Measurements from ENCODE around the gene HSPA14.

The HSPA14 gene

DNA sequence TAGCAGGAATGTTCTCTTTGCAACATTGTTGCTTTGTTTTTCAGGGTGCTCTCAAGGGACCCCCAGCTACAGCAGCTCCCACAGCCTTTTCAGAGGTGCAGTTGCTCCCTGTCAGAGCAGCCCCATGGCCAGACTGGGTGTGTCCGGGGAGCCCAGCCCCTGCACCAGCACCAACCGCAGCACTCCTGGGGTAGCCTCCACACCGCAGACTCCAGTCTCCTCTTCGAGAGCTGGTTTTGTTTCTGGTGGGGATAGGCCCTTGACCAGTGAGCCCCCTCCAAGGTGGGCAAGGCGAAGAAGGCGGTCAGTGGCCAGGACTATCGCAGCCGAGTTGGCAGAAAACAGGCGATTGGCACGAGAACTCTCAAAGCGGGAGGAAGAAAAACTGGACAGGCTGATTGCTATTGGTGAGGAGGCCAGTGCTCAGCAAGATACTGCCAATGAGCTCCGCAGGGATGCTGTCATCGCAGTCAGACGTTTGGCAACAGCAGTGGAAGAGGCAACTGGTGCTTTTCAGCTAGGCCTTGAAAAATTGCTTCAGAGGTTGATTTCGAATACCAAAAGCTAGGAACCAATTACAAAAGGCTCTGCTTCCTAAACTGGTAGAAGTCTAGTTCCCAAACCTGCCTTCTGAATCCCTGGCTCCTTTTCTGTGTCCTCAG lies 5.4 kb downstream of the HSPA14 start:
- H3K4me2 ChIP-seq (ENCODE audit: low read depth, low read length, poor library complexity, severe bottlenecking) = no peak overlapping the region
- no peaks in the 10 kb centered on the region for H3K9me3 ChIP-seq (ENCODE audit: insufficient read depth, low read length)
- peaks cover 49% of the 10 kb centered on the region for H3K79me2 ChIP-seq (ENCODE audit: insufficient read depth, low read length)
- peaks cover 16% of the 10 kb centered on the region; the same call in 1 of the 2 replicates for H3F3A ChIP-seq (ENCODE audit: insufficient read depth)
- H4K20me1 ChIP-seq (ENCODE audit: low read depth, low read length) = peaks cover 5% of the 10 kb centered on the region; the same call in 1 of the 2 replicates
- H3K4me3 ChIP-seq (ENCODE audit: insufficient read depth, low read length, poor library complexity, severe bottlenecking) = no peak overlapping the region
- H3K9me2 ChIP-seq (replicated peaks; ENCODE audit: insufficient read depth, low read length) = no peaks in the 10 kb centered on the region
- TF ChIP-seq EZH2phosphoT487 (conservative IDR thresholded peaks at IDR 0.05; ENCODE audit: low read length) = no peak
- TF ChIP-seq CTCF (IDR thresholded peaks at IDR 0.05; ENCODE audit: insufficient read depth, low read length, poor library complexity, severe bottlenecking) = no peak
- no peaks in the 10 kb centered on the region for H3K27me3 ChIP-seq (ENCODE audit: low read length)
- H2AFZ ChIP-seq (ENCODE audit: low read depth, low read length, severe bottlenecking) = no peak overlapping the region
- H3K27ac ChIP-seq (ENCODE audit: low read depth, low read length) = no peak overlapping the region
- H3K9ac ChIP-seq (ENCODE audit: low read length) = no peak overlapping the region
- H3K36me3 ChIP-seq (ENCODE audit: low read length) = peaks cover 31% of the 10 kb centered on the region

GRCh38 chr10:14844948-14845347 lies 6.8 kb downstream of the HSPA14 start:
- Histone ChIP-seq H3K27me3 (ENCODE audit: low read length) (no peaks in the 10 kb centered on the region), H3K9ac (ENCODE audit: low read length) (no peak overlapping the region), H2AFZ (ENCODE audit: low read depth, low read length, severe bottlenecking) (no peak overlapping the region), H3K36me3 (ENCODE audit: low read length) (peaks cover 31% of the 10 kb centered on the region), H3K4me3 (ENCODE audit: insufficient read depth, low read length, poor library complexity, severe bottlenecking) (no peak overlapping the region), H3F3A (ENCODE audit: insufficient read depth) (peaks cover 17% of the 10 kb centered on the region; the same call in 1 of the 2 replicates), H3K9me3 (ENCODE audit: insufficient read depth, low read length) (no peaks in the 10 kb centered on the region), H3K27ac (ENCODE audit: low read depth, low read length) (no peak overlapping the region), H3K79me2 (ENCODE audit: insufficient read depth, low read length) (peaks cover 34% of the 10 kb centered on the region; the same call in 1 of the 2 replicates), H4K20me1 (ENCODE audit: low read depth, low read length) (peaks cover 3% of the 10 kb centered on the region; the same call in 1 of the 2 replicates), H3K4me2 (ENCODE audit: low read depth, low read length, poor library complexity, severe bottlenecking) (no peak overlapping the region), H3K9me2 (replicated peaks; ENCODE audit: insufficient read depth, low read length) (no peaks in the 10 kb centered on the region)
- TF ChIP-seq CTCF (IDR thresholded peaks at IDR 0.05; ENCODE audit: insufficient read depth, low read length, poor library complexity, severe bottlenecking) (no peak), EZH2phosphoT487 (conservative IDR thresholded peaks at IDR 0.05; ENCODE audit: low read length) (no peak)

DNA sequence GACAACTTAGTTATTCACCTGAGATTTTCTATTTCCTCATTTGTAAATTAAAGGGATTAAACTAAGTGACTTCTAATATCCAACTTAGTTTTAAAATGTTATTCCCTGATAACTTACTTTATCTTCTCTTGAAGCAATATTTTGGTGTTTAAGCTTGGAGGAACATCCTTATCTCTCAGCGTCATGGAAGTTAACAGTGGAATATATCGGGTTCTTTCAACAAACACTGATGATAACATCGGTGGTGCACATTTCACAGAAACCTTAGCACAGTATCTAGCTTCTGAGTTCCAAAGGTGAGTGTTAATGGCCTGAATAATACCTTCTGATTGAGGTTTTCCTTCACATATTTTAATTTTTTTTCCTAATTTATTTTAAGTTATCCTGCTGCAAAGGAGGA lies 14.1 kb downstream of the HSPA14 start:
- Histone ChIP-seq H3K4me3 (ENCODE audit: insufficient read depth, low read length, poor library complexity, severe bottlenecking) (no peak overlapping the region), H3F3A (ENCODE audit: insufficient read depth) (peaks cover 15% of the 10 kb centered on the region; the same call in 1 of the 2 replicates), H3K79me2 (ENCODE audit: insufficient read depth, low read length) (no peaks in the 10 kb centered on the region), H3K9me3 (ENCODE audit: insufficient read depth, low read length) (no peaks in the 10 kb centered on the region), H3K27ac (ENCODE audit: low read depth, low read length) (no peak overlapping the region), H3K4me2 (ENCODE audit: low read depth, low read length, poor library complexity, severe bottlenecking) (no peak overlapping the region), H3K36me3 (ENCODE audit: low read length) (peaks cover 29% of the 10 kb centered on the region; the same call in 1 of the 2 replicates), H3K9ac (ENCODE audit: low read length) (no peak overlapping the region), H2AFZ (ENCODE audit: low read depth, low read length, severe bottlenecking) (no peak overlapping the region), H4K20me1 (ENCODE audit: low read depth, low read length) (no peaks in the 10 kb centered on the region), H3K9me2 (replicated peaks; ENCODE audit: insufficient read depth, low read length) (no peaks in the 10 kb centered on the region), H3K27me3 (ENCODE audit: low read length) (no peaks in the 10 kb centered on the region)
- TF ChIP-seq CTCF (IDR thresholded peaks at IDR 0.05; ENCODE audit: insufficient read depth, low read length, poor library complexity, severe bottlenecking) (no peak), EZH2phosphoT487 (conservative IDR thresholded peaks at IDR 0.05; ENCODE audit: low read length) (no peak)

Measured in SU-DHL-6 (cell line).